H9 (cell line): ENCODE results near the gene GLRA3. TPM values are rescaled to one million over a fixed set of nuclear protein-coding genes. Genes with fewer than 3 reads are reported as not detected.

ENCODE experiments used
- DNase-seq: peaks from one replicate; pipeline ENCODE4 v3.0.0-alpha.2; 2017
- H2AFZ ChIP-seq: one replicate; pipeline ENCODE4 v1.6.1; 2013; ENCODE audit warnings: mild to moderate bottlenecking, low read length, control low read depth, moderate library complexity
- H2AK5ac ChIP-seq: 2 replicates; pipeline ENCODE4 v1.6.1; 2013; ENCODE audit warnings: low read length, control low read depth, mixed read lengths; ENCODE audit not compliant: insufficient read length
- H2BK120ac ChIP-seq: one replicate; pipeline ENCODE4 v1.6.1; 2013; ENCODE audit warnings: low read depth, mild to moderate bottlenecking, low read length, control low read depth, inconsistent platforms; ENCODE audit not compliant: poor library complexity, severe bottlenecking
- H2BK12ac ChIP-seq: 2 replicates; pipeline ENCODE4 v1.6.1; 2013; ENCODE audit warnings: low read length, control low read depth, mixed read lengths, low read depth; ENCODE audit not compliant: insufficient read length
- H2BK15ac ChIP-seq: 2 replicates; pipeline ENCODE4 v1.6.1; 2013; ENCODE audit warnings: low read depth, low read length, control low read depth
- H2BK20ac ChIP-seq: one replicate; pipeline ENCODE4 v1.6.1; 2013; ENCODE audit warnings: low read depth, mild to moderate bottlenecking, low read length, control low read depth, inconsistent platforms; ENCODE audit not compliant: poor library complexity, severe bottlenecking
- H2BK5ac ChIP-seq: 2 replicates; pipeline ENCODE4 v1.6.1; 2013; ENCODE audit warnings: low read length, control low read depth, mixed read lengths; ENCODE audit not compliant: insufficient read length
- H3K14ac ChIP-seq: 2 replicates; pipeline ENCODE4 v1.6.1; 2013; ENCODE audit warnings: low read length, control low read depth; ENCODE audit not compliant: insufficient read depth
- H3K18ac ChIP-seq: 2 replicates; pipeline ENCODE4 v1.6.1; 2013; ENCODE audit warnings: low read depth, mild to moderate bottlenecking, mixed read lengths, low read length, control low read depth; ENCODE audit not compliant: insufficient read length
- H3K23ac ChIP-seq: 2 replicates; pipeline ENCODE4 v1.6.1; 2013; ENCODE audit warnings: low read length, control low read depth, mixed read lengths, low read depth; ENCODE audit not compliant: insufficient read length
- H3K23me2 ChIP-seq: 2 replicates; pipeline ENCODE4 v1.6.1; 2013; ENCODE audit warnings: low read depth, mild to moderate bottlenecking, mixed read lengths, low read length, control low read depth; ENCODE audit not compliant: insufficient read length, poor library complexity, severe bottlenecking
- H3K27ac ChIP-seq: 2 replicates; pipeline ENCODE4 v1.5.1; 2013; ENCODE audit warnings: low read length, control low read depth, mixed read lengths, low read depth; ENCODE audit not compliant: insufficient read length
- H3K27me3 ChIP-seq: 2 replicates; pipeline ENCODE4 v1.6.1; 2013; ENCODE audit warnings: low read length, control low read depth, inconsistent platforms; ENCODE audit not compliant: insufficient read depth
- H3K4ac ChIP-seq: 2 replicates; pipeline ENCODE4 v1.6.1; 2013; ENCODE audit warnings: low read depth, mild to moderate bottlenecking, control low read depth, inconsistent platforms, low read length, moderate library complexity
- H3K4me1 ChIP-seq: 2 replicates; pipeline ENCODE4 v1.6.1; 2013; ENCODE audit warnings: low read length, control low read depth, inconsistent platforms; ENCODE audit not compliant: insufficient read depth
- H3K4me2 ChIP-seq: 2 replicates; pipeline ENCODE4 v1.6.1; 2013; ENCODE audit warnings: low read length, control low read depth, mixed read lengths; ENCODE audit not compliant: insufficient read length, insufficient read depth
- H3K56ac ChIP-seq: 2 replicates; pipeline ENCODE4 v1.6.1; 2013; ENCODE audit warnings: low read depth, mild to moderate bottlenecking, mixed read lengths, low read length, control low read depth; ENCODE audit not compliant: insufficient read length
- H3K79me1 ChIP-seq: 2 replicates; pipeline ENCODE4 v1.6.1; 2013; ENCODE audit warnings: low read depth, mild to moderate bottlenecking, moderate library complexity, low read length, control low read depth, inconsistent platforms; ENCODE audit not compliant: insufficient read depth, poor library complexity, severe bottlenecking
- H3K79me2 ChIP-seq: 2 replicates; pipeline ENCODE4 v1.6.1; 2013; ENCODE audit warnings: low read length, control low read depth, inconsistent platforms; ENCODE audit not compliant: insufficient read depth
- H3K9ac ChIP-seq: 2 replicates; pipeline ENCODE4 v1.6.1; 2013; ENCODE audit warnings: low read length, control low read depth, mixed read lengths; ENCODE audit not compliant: insufficient read length; ENCODE audit errors: extremely low read depth
- H3K9me3 ChIP-seq: one replicate; pipeline ENCODE4 v1.6.1; 2013; ENCODE audit warnings: low read depth, low read length, inconsistent platforms; ENCODE audit not compliant: control insufficient read depth
- H3T11ph ChIP-seq: one replicate; pipeline ENCODE4 v1.6.1; 2013; ENCODE audit warnings: mild to moderate bottlenecking, low read length, control low read depth, inconsistent platforms
- H4K20me1 ChIP-seq: one replicate; pipeline ENCODE4 v1.6.1; 2013; ENCODE audit not compliant: control insufficient read depth, insufficient read length, insufficient read depth
- H4K5ac ChIP-seq: 2 replicates; pipeline ENCODE4 v1.6.1; 2013; ENCODE audit warnings: low read depth, mild to moderate bottlenecking, mixed read lengths, low read length, control low read depth; ENCODE audit not compliant: insufficient read length
- H4K8ac ChIP-seq: replicated peaks from 2 replicates; pipeline ENCODE4 v1.6.1; 2013; ENCODE audit warnings: low read length, control low read depth, mixed read lengths, low read depth; ENCODE audit not compliant: insufficient read length
- H4K91ac ChIP-seq: 2 replicates; pipeline ENCODE4 v1.6.1; 2013; ENCODE audit warnings: low read depth, mild to moderate bottlenecking, moderate library complexity, mixed read lengths, low read length, control low read depth; ENCODE audit not compliant: insufficient read length
- H3K27ac Mint-ChIP-seq, 3 experiments: 2 replicates in 2 of 3; 3 replicates in 1 of 3; pipeline ENCODE4 v1.8.0; 2020 to 2021; ENCODE audit warnings: mixed read lengths in 3 of 3, mild to moderate bottlenecking in 1 of 3, moderate library complexity in 1 of 3
- H3K27me3 Mint-ChIP-seq: 2 replicates; pipeline ENCODE4 v1.8.0; 2021; ENCODE audit warnings: low read depth, mild to moderate bottlenecking, moderate library complexity, mixed read lengths
- H3K36me3 Mint-ChIP-seq, 3 experiments: 2 replicates in 2 of 3; 3 replicates in 1 of 3; pipeline ENCODE4 v1.8.0; 2020 to 2021; ENCODE audit warnings: low read depth in 3 of 3, mixed read lengths in 3 of 3; ENCODE audit not compliant: insufficient read depth in 1 of 3
- H3K4me1 Mint-ChIP-seq, 2 experiments: 2 replicates each; pipeline ENCODE4 v1.8.0; 2020; ENCODE audit warnings: mixed read lengths in 2 of 2
- H3K4me3 Mint-ChIP-seq, 2 experiments: 2 replicates in 1 of 2; 3 replicates in 1 of 2; pipeline ENCODE4 v1.8.0; 2020 to 2021; ENCODE audit warnings: mild to moderate bottlenecking in 2 of 2, mixed read lengths in 2 of 2, moderate library complexity in 1 of 2
- H3K9me3 Mint-ChIP-seq, 2 experiments: 2 replicates in 1 of 2; 3 replicates in 1 of 2; pipeline ENCODE4 v1.8.0; 2020; ENCODE audit warnings: mild to moderate bottlenecking in 2 of 2, mixed read lengths in 2 of 2, moderate library complexity in 1 of 2
- CTCF ChIP-seq: fragments of 200-600 bp; sonication (generic); conservative IDR thresholded peaks from 3 replicates; pipeline ENCODE4 v1.8.0; 2021; ENCODE audit warnings: antibody characterized with exemption, mild to moderate bottlenecking
- total RNA-seq: library from RNA; stranded (reverse); gene quantifications from 2 replicates; pipeline ENCODE4 v1.2.1, GENCODE V29; 2021

Gene GLRA3
- total RNA-seq, 1 experiment from 2014 or later = 0.09 TPM

DNA sequence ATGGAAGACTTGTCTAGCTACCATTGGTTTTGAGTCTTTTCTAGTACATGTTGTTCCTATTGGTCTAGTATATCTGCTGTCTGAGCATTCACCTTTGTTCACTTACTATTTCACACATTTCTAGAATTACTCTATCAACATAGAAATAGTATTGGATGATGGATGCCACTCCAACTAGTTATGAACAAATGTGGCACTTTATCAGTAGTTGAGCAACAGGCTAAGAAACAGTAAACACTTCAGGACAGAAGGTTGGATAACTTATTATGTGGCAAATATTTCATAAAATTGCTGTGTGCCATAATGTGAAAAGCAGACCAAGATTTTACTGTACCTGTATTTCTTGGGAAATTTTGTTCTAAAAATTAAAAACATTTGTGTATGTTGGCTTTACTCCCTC is 42.4 kb upstream of the GLRA3 start:
- no peaks in the 10 kb centered on the region for H3K27me3 ChIP-seq
- no peak overlapping the region for H3K4ac ChIP-seq
- H2BK20ac ChIP-seq = no peak overlapping the region
- H4K91ac ChIP-seq = no peak overlapping the region
- H3K9me3 ChIP-seq = no peaks in the 10 kb centered on the region
- H2BK12ac ChIP-seq = no peak overlapping the region
- no peak overlapping the region for H2AFZ ChIP-seq
- no peaks in the 10 kb centered on the region for H3K79me2 ChIP-seq
- Mint-ChIP-seq H3K27ac (no peak overlapping the region), H3K27me3 (no peaks in the 10 kb centered on the region), H3K4me3 (no peak overlapping the region), H3K36me3 (no peaks in the 10 kb centered on the region), H3K4me1 (peaks cover 6 to 11% of the 10 kb centered on the region in 2 experiments), H3K9me3 (no peaks in the 10 kb centered on the region)
- H3K79me1 ChIP-seq = no peaks in the 10 kb centered on the region
- H3K14ac ChIP-seq = no peak overlapping the region
- no peaks in the 10 kb centered on the region for H3K23me2 ChIP-seq
- H4K20me1 ChIP-seq = no peaks in the 10 kb centered on the region
- H3K9ac ChIP-seq = no peak overlapping the region
- no peak overlapping the region for H3K56ac ChIP-seq
- no peak overlapping the region for H2AK5ac ChIP-seq
- H4K8ac ChIP-seq = no peak overlapping the region
- no peak for DNase-seq
- H3K23ac ChIP-seq = no peak overlapping the region
- no peak for TF ChIP-seq CTCF
- H2BK120ac ChIP-seq = no peak overlapping the region
- H3T11ph ChIP-seq = no peak overlapping the region
- no peak overlapping the region for H3K18ac ChIP-seq
- H3K4me1 ChIP-seq = no peaks in the 10 kb centered on the region
- H4K5ac ChIP-seq = no peak overlapping the region
- H3K27ac ChIP-seq = no peak overlapping the region
- no peak overlapping the region for H2BK5ac ChIP-seq
- H2BK15ac ChIP-seq = no peak overlapping the region
- H3K4me2 ChIP-seq = no peak overlapping the region
